Neural progenitor cell (in vitro differentiated cells): ENCODE measurements around the gene C4orf50. TPM values are rescaled to one million over a fixed set of nuclear protein-coding genes. Genes with fewer than 3 reads are reported as not detected.

Source experiments
- DNase-seq: peaks from one replicate; pipeline ENCODE4 v3.0.0-alpha.2; 2016; ENCODE audit warnings: low spot score
- H2AFZ ChIP-seq: fragments of 200-600 bp; sonication (generic); replicated peaks from 2 replicates; pipeline ENCODE4 v1.6.1; 2016; ENCODE audit warnings: antibody characterized with exemption
- H3F3A ChIP-seq: fragments of 200-600 bp; sonication (generic); 2 replicates; pipeline ENCODE4 v1.6.1; 2016; ENCODE audit warnings: antibody characterized with exemption, low read depth
- H3K27ac ChIP-seq: fragments of 200-600 bp; sonication (generic); 2 replicates; pipeline ENCODE4 v1.5.1; 2016; ENCODE audit warnings: mild to moderate bottlenecking
- H3K27me3 ChIP-seq: fragments of 200-600 bp; sonication (generic); 2 replicates; pipeline ENCODE4 v1.6.1; 2016; ENCODE audit warnings: mild to moderate bottlenecking, moderate library complexity
- H3K36me3 ChIP-seq: fragments of 200-600 bp; sonication (generic); 2 replicates; pipeline ENCODE4 v1.5.1; 2016
- H3K4me1 ChIP-seq: fragments of 200-600 bp; sonication (generic); 2 replicates; pipeline ENCODE4 v1.6.1; 2016; ENCODE audit warnings: mixed run types
- H3K4me2 ChIP-seq: fragments of 200-600 bp; sonication (generic); 2 replicates; pipeline ENCODE4 v1.6.1; 2016
- H3K4me3 ChIP-seq: fragments of 200-600 bp; sonication (generic); 2 replicates; pipeline ENCODE4 v1.5.1; 2016
- H3K79me2 ChIP-seq: fragments of 200-600 bp; sonication (generic); 2 replicates; pipeline ENCODE4 v1.6.1; 2016; ENCODE audit warnings: low read depth
- H3K9ac ChIP-seq: fragments of 200-600 bp; sonication (generic); 2 replicates; pipeline ENCODE4 v1.6.1; 2016
- H3K9me3 ChIP-seq: fragments of 200-600 bp; sonication (generic); 2 replicates; pipeline ENCODE4 v1.5.1; 2016; ENCODE audit warnings: low read depth
- H4K20me1 ChIP-seq: fragments of 200-600 bp; sonication (generic); 2 replicates; pipeline ENCODE4 v1.6.1; 2016; ENCODE audit warnings: low read depth
- H3K27ac Mint-ChIP-seq: 3 replicates; pipeline ENCODE4 v1.8.0; 2021; ENCODE audit warnings: mixed read lengths
- H3K27me3 Mint-ChIP-seq: 2 replicates; pipeline ENCODE4 v1.8.0; 2022; ENCODE audit warnings: low read depth, mild to moderate bottlenecking, inconsistent platforms, moderate library complexity, mixed read lengths; ENCODE audit not compliant: insufficient read depth
- H3K36me3 Mint-ChIP-seq: 3 replicates; pipeline ENCODE4 v1.8.0; 2021; ENCODE audit warnings: mixed read lengths
- H3K4me1 Mint-ChIP-seq: 3 replicates; pipeline ENCODE4 v1.8.0; 2021; ENCODE audit warnings: mixed read lengths
- H3K4me3 Mint-ChIP-seq: 3 replicates; pipeline ENCODE4 v1.8.0; 2021; ENCODE audit warnings: mild to moderate bottlenecking, moderate library complexity, mixed read lengths
- H3K9me3 Mint-ChIP-seq: 3 replicates; pipeline ENCODE4 v1.8.0; 2020; ENCODE audit warnings: mixed read lengths
- EZH2 ChIP-seq: fragments of 200-600 bp; sonication (generic); IDR thresholded peaks from 2 replicates; pipeline ENCODE4 v1.6.1; 2017; ENCODE audit warnings: antibody characterized with exemption, mild to moderate bottlenecking, moderate library complexity
- EZH2phosphoT487 ChIP-seq: fragments of 200-600 bp; sonication (generic); IDR thresholded peaks from 2 replicates; pipeline ENCODE4 v1.6.1; 2017; ENCODE audit warnings: antibody characterized with exemption
- total RNA-seq: library from RNA; depleted of rRNA; stranded (reverse); fragments of >200 nt; gene quantifications from 2 replicates; pipeline ENCODE4 v1.2.3, GENCODE V29; 2015; ENCODE audit warnings: low replicate concordance
- TF ChIP-seq, protein P1 (sequence below): fragments of 200-600 bp; sonication (generic); IDR thresholded peaks from 2 replicates; pipeline ENCODE4 v1.5.1; 2017; ENCODE audit warnings: antibody characterized with exemption, mild to moderate bottlenecking

C4orf50 gene
- total RNA-seq, 1 donor from 2014 or later: 0.32 TPM

DNA sequence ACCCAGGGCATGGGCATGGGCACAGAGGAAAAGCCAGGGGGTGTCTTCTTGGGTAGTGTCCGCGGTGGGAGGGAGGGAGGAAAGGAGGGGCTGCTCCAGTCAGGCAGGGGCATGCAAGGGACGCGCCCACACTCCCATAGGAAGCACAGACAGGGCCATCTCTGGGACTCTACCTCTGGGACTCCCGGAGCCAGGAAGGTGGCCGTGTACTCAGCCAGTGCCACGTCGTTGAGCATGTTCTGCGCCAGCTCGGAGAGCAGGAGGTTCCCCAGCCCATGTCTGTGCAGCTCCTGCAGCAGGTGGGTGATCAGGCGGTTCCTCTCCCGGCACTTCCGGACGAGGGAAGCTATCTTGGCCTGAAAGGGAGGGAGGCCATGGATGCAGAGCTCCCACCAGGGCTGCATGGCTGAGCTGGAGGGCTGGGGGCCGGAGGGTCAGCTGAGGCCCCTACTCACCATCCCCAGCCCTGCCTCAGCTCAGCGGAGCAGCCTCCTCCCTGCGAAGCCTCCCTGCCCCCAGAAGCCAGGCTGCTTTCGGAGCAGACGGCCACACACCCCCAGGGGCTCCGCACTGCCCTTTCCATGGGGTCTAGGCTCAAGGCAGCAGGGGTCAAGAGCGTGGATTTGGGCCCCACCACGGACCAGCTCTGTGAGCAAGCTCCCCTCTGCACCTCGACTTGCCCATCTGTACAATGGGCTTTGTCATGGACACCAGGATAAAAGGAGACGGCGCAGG is 44.6 kb downstream of the C4orf50 start:
- no peaks in the 10 kb centered on the region for H3K36me3 Mint-ChIP-seq
- H3K36me3 ChIP-seq: no peaks in the 10 kb centered on the region
- H3K4me3 Mint-ChIP-seq: no peak overlapping the region
- no peaks in the 10 kb centered on the region for H3K9me3 ChIP-seq
- peaks cover 13% of the 10 kb centered on the region for H3K27me3 ChIP-seq
- H3K9ac ChIP-seq: no peak overlapping the region
- no peak overlapping the region for H3K27ac ChIP-seq
- no peaks in the 10 kb centered on the region for H3F3A ChIP-seq
- TF ChIP-seq EZH2 (no peak), EZH2phosphoT487 (no peak)
- TF ChIP-seq, protein P1, sequence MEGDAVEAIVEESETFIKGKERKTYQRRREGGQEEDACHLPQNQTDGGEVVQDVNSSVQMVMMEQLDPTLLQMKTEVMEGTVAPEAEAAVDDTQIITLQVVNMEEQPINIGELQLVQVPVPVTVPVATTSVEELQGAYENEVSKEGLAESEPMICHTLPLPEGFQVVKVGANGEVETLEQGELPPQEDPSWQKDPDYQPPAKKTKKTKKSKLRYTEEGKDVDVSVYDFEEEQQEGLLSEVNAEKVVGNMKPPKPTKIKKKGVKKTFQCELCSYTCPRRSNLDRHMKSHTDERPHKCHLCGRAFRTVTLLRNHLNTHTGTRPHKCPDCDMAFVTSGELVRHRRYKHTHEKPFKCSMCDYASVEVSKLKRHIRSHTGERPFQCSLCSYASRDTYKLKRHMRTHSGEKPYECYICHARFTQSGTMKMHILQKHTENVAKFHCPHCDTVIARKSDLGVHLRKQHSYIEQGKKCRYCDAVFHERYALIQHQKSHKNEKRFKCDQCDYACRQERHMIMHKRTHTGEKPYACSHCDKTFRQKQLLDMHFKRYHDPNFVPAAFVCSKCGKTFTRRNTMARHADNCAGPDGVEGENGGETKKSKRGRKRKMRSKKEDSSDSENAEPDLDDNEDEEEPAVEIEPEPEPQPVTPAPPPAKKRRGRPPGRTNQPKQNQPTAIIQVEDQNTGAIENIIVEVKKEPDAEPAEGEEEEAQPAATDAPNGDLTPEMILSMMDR: no peak
- no peaks in the 10 kb centered on the region for H4K20me1 ChIP-seq
- no peak for DNase-seq
- H3K4me1 ChIP-seq: peaks cover 9% of the 10 kb centered on the region
- H3K4me2 ChIP-seq: no peak overlapping the region
- peaks cover 6% of the 10 kb centered on the region for H3K4me1 Mint-ChIP-seq
- no peaks in the 10 kb centered on the region for H3K79me2 ChIP-seq
- no peak overlapping the region for H3K4me3 ChIP-seq
- H3K9me3 Mint-ChIP-seq: no peaks in the 10 kb centered on the region
- H3K27ac Mint-ChIP-seq: no peak overlapping the region
- no peak overlapping the region for H2AFZ ChIP-seq
- peaks cover 12% of the 10 kb centered on the region for H3K27me3 Mint-ChIP-seq

DNA sequence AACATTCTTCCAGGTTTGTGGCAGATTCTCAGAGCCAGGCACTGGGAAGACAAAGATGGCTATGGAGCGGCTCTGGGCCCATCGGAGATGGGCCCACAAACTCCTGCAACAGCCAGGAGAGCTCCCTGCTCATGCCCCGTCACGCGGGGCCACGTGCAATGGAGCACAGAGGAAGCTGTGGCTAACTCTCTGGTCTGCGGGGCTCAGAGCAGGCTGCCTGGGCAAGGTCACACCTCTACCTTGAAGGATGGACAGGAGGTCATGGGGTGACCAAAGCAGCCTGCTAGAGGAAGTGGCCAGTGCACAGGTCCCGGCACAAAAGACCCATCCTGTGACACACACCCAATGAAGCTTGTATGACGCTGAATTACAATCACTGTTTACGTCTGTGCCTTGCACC is 45.2 kb downstream of the C4orf50 start:
- H2AFZ ChIP-seq: no peak overlapping the region
- no peak overlapping the region for H3K4me2 ChIP-seq
- TF ChIP-seq, protein P1: no peak
- TF ChIP-seq EZH2: no peak
- no peaks in the 10 kb centered on the region for H3K79me2 ChIP-seq
- DNase-seq: no peak
- H3K4me1 ChIP-seq: peaks cover 9% of the 10 kb centered on the region
- no peaks in the 10 kb centered on the region for H3K9me3 ChIP-seq
- Mint-ChIP-seq H3K9me3 (no peaks in the 10 kb centered on the region), H3K27ac (no peak overlapping the region), H3K4me1 (peaks cover 6% of the 10 kb centered on the region), H3K27me3 (peaks cover 12% of the 10 kb centered on the region), H3K36me3 (no peaks in the 10 kb centered on the region), H3K4me3 (no peak overlapping the region)
- no peak overlapping the region for H3K4me3 ChIP-seq
- H3K9ac ChIP-seq: no peak overlapping the region
- H3F3A ChIP-seq: no peaks in the 10 kb centered on the region
- H3K27ac ChIP-seq: no peak overlapping the region
- peaks cover 7% of the 10 kb centered on the region for H3K27me3 ChIP-seq
- no peaks in the 10 kb centered on the region for H3K36me3 ChIP-seq
- no peaks in the 10 kb centered on the region for H4K20me1 ChIP-seq

DNA sequence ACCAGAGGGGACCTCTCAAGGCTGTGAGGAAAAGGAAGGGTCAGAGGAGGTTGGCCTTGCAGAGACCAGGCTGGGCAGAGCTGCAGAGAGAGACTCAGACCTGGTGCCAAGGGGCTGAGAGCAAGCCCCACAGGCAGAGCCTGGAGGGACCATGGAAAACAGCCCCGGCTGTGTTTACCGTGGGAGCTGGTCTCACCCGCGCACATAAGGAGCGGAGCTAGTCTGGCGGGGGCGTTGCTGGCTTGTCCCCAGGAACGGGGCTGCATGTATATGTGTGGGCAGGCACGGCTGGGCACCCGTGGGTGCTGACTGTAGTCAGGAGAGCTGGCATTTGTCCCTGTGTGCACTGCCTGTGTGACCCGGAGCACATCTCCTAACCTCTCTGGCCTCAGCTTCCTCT is 45.7 kb downstream of the C4orf50 start:
- Histone ChIP-seq H3K27ac (no peak overlapping the region), H3K4me2 (no peak overlapping the region), H4K20me1 (no peaks in the 10 kb centered on the region), H3K27me3 (peaks cover 2% of the 10 kb centered on the region), H3K9ac (no peak overlapping the region), H3K4me3 (no peak overlapping the region), H3K79me2 (no peaks in the 10 kb centered on the region), H2AFZ (no peak overlapping the region), H3F3A (no peaks in the 10 kb centered on the region), H3K4me1 (peaks cover 9% of the 10 kb centered on the region), H3K36me3 (no peaks in the 10 kb centered on the region), H3K9me3 (no peaks in the 10 kb centered on the region)
- no peaks in the 10 kb centered on the region for H3K36me3 Mint-ChIP-seq
- TF ChIP-seq EZH2phosphoT487: no peak
- TF ChIP-seq, protein P1: no peak
- no peak for TF ChIP-seq EZH2
- peaks cover 6% of the 10 kb centered on the region for H3K4me1 Mint-ChIP-seq
- H3K4me3 Mint-ChIP-seq: no peak overlapping the region
- H3K27me3 Mint-ChIP-seq: peaks cover 12% of the 10 kb centered on the region
- no peak overlapping the region for H3K27ac Mint-ChIP-seq
- DNase-seq: no peak
- H3K9me3 Mint-ChIP-seq: no peaks in the 10 kb centered on the region
